ENCODE data around the gene INHBA.
A peak's percentile ranks its signal among the peaks of the same experiment; 100 is the strongest.

INHBA gene

GRCh38 chr7:41702635-41703371 is at the start of gene INHBA:
TSS of gene INHBA (minus strand) at chr7:41703090. CDS start at chr7:41700374, 2,716 bp downstream.
- no peaks in the 10 kb centered on the region for H3K9me3 Mint-ChIP-seq
- H3K36me3 Mint-ChIP-seq (ENCODE audit: low read depth): peaks cover 5% of the 10 kb centered on the region
- peaks cover 34% of the 10 kb centered on the region for H3K27me3 Mint-ChIP-seq
- peaks cover 52% of the 10 kb centered on the region for H3K4me1 Mint-ChIP-seq (ENCODE audit: low read depth)
- intact Hi-C loops (cut with micrococcal nuclease): loop anchor here (5.0 to 10.0 kb wide), 2 partner anchors 58 to 696 kb away; no protein-coding TSS in a partner anchor
- peak within 1 kb of the TSS; percentile 79 for H3K27ac Mint-ChIP-seq
- H3K4me3 Mint-ChIP-seq: no peak within 1 kb of the TSS

GRCh38 chr7:41752615-41753014 is 49.7 kb upstream of the INHBA start:
- intact Hi-C loops (cut with micrococcal nuclease): no loop called here
- peaks cover 34% of the 10 kb centered on the region for H3K9me3 Mint-ChIP-seq
- H3K4me3 Mint-ChIP-seq: no peak overlapping the region
- H3K4me1 Mint-ChIP-seq (ENCODE audit: low read depth): peaks cover 16% of the 10 kb centered on the region
- H3K27me3 Mint-ChIP-seq: no peaks in the 10 kb centered on the region
- H3K36me3 Mint-ChIP-seq (ENCODE audit: low read depth): no peaks in the 10 kb centered on the region
- H3K27ac Mint-ChIP-seq: no peak overlapping the region

GRCh38 chr7:41750661-41751540 is 48.0 kb upstream of the INHBA start:
- H3K27ac Mint-ChIP-seq: no peak overlapping the region
- intact Hi-C loops (cut with micrococcal nuclease): no loop called here
- peaks cover 16% of the 10 kb centered on the region for H3K4me1 Mint-ChIP-seq (ENCODE audit: low read depth)
- no peaks in the 10 kb centered on the region for H3K36me3 Mint-ChIP-seq (ENCODE audit: low read depth)
- H3K4me3 Mint-ChIP-seq: no peak overlapping the region
- no peaks in the 10 kb centered on the region for H3K27me3 Mint-ChIP-seq
- H3K9me3 Mint-ChIP-seq: peaks cover 24% of the 10 kb centered on the region

- Mint-ChIP-seq H3K4me3 (no peak overlapping the region), H3K36me3 (ENCODE audit: low read depth) (no peaks in the 10 kb centered on the region)
These were observed 45.1 kb upstream of the INHBA start for GRCh38 chr7:41747961-41748360.

GRCh38 chr7:41745451-41745850 is 42.6 kb upstream of the INHBA start:
- Mint-ChIP-seq H3K27me3 (no peaks in the 10 kb centered on the region), H3K36me3 (ENCODE audit: low read depth) (no peaks in the 10 kb centered on the region), H3K9me3 (peaks cover 39% of the 10 kb centered on the region), H3K4me3 (no peak overlapping the region), H3K27ac (no peak overlapping the region), H3K4me1 (ENCODE audit: low read depth) (peaks cover 16% of the 10 kb centered on the region)
- intact Hi-C loops (cut with micrococcal nuclease): no loop called here

More at GRCh38 chr7:41747961-41748360, 45.1 kb upstream of the INHBA start:
- Mint-ChIP-seq H3K4me1 (ENCODE audit: low read depth) (peaks cover 22% of the 10 kb centered on the region), H3K27ac (no peak overlapping the region), H3K27me3 (no peaks in the 10 kb centered on the region), H3K9me3 (peaks cover 29% of the 10 kb centered on the region)
- intact Hi-C loops (cut with micrococcal nuclease): no loop called here

- Mint-ChIP-seq H3K4me3 (no peak overlapping the region), H3K27ac (no peak overlapping the region)
These were observed 41.3 kb upstream of the INHBA start for GRCh38 chr7:41744161-41744560.

GRCh38 chr7:41742401-41743020 is 39.6 kb upstream of the INHBA start:
- Mint-ChIP-seq H3K9me3 (peaks cover 39% of the 10 kb centered on the region), H3K27ac (no peak overlapping the region), H3K4me1 (ENCODE audit: low read depth) (peaks cover 37% of the 10 kb centered on the region), H3K36me3 (ENCODE audit: low read depth) (no peaks in the 10 kb centered on the region), H3K4me3 (no peak overlapping the region), H3K27me3 (no peaks in the 10 kb centered on the region)
- intact Hi-C loops (cut with micrococcal nuclease): no loop called here

More at GRCh38 chr7:41744161-41744560, 41.3 kb upstream of the INHBA start:
- intact Hi-C loops (cut with micrococcal nuclease): no loop called here
- no peaks in the 10 kb centered on the region for H3K36me3 Mint-ChIP-seq (ENCODE audit: low read depth)
- H3K9me3 Mint-ChIP-seq: peaks cover 39% of the 10 kb centered on the region
- peaks cover 23% of the 10 kb centered on the region for H3K4me1 Mint-ChIP-seq (ENCODE audit: low read depth)
- no peaks in the 10 kb centered on the region for H3K27me3 Mint-ChIP-seq

- intact Hi-C loops (cut with micrococcal nuclease): no loop called here
- H3K9me3 Mint-ChIP-seq: peaks cover 31% of the 10 kb centered on the region
- peaks cover 52% of the 10 kb centered on the region for H3K4me1 Mint-ChIP-seq (ENCODE audit: low read depth)
- H3K27ac Mint-ChIP-seq: no peak overlapping the region
- no peak overlapping the region for H3K4me3 Mint-ChIP-seq
- H3K36me3 Mint-ChIP-seq (ENCODE audit: low read depth): no peaks in the 10 kb centered on the region
- H3K27me3 Mint-ChIP-seq: peaks cover 9% of the 10 kb centered on the region
These were observed 35.9 kb upstream of the INHBA start for GRCh38 chr7:41738806-41739205.

- Mint-ChIP-seq H3K4me1 (ENCODE audit: low read depth) (peaks cover 56% of the 10 kb centered on the region), H3K27ac (no peak overlapping the region), H3K4me3 (no peak overlapping the region), H3K9me3 (peaks cover 28% of the 10 kb centered on the region), H3K36me3 (ENCODE audit: low read depth) (no peaks in the 10 kb centered on the region), H3K27me3 (peaks cover 11% of the 10 kb centered on the region)
- intact Hi-C loops (cut with micrococcal nuclease): no loop called here
These were observed 35.4 kb upstream of the INHBA start for GRCh38 chr7:41738336-41738735.

- H3K36me3 Mint-ChIP-seq (ENCODE audit: low read depth): no peaks in the 10 kb centered on the region
- H3K27ac Mint-ChIP-seq: peak overlapping the region; percentile 22
- peaks cover 9% of the 10 kb centered on the region for H3K9me3 Mint-ChIP-seq
- intact Hi-C loops (cut with micrococcal nuclease): no loop called here
- peaks cover 60% of the 10 kb centered on the region for H3K4me1 Mint-ChIP-seq (ENCODE audit: low read depth)
- no peak overlapping the region for H3K4me3 Mint-ChIP-seq
- H3K27me3 Mint-ChIP-seq: peaks cover 11% of the 10 kb centered on the region
These were observed 32.3 kb upstream of the INHBA start for GRCh38 chr7:41735206-41735605.

GRCh38 chr7:41732843-41733306 is 30.0 kb upstream of the INHBA start:
- peak overlapping the region; percentile 26 for H3K27ac Mint-ChIP-seq
- peaks cover 9% of the 10 kb centered on the region for H3K9me3 Mint-ChIP-seq
- intact Hi-C loops (cut with micrococcal nuclease): loop anchor here (5.0 kb wide), 2 partner anchors 44 to 149 kb away; no protein-coding TSS in a partner anchor
- H3K4me1 Mint-ChIP-seq (ENCODE audit: low read depth): peaks cover 49% of the 10 kb centered on the region
- H3K4me3 Mint-ChIP-seq: peak overlapping the region; percentile 37
- peaks cover 11% of the 10 kb centered on the region for H3K27me3 Mint-ChIP-seq
- H3K36me3 Mint-ChIP-seq (ENCODE audit: low read depth): no peaks in the 10 kb centered on the region

- Mint-ChIP-seq H3K4me1 (ENCODE audit: low read depth) (peaks cover 48% of the 10 kb centered on the region), H3K4me3 (no peak overlapping the region), H3K36me3 (ENCODE audit: low read depth) (no peaks in the 10 kb centered on the region), H3K9me3 (peaks cover 9% of the 10 kb centered on the region), H3K27me3 (peaks cover 11% of the 10 kb centered on the region), H3K27ac (peak overlapping the region; percentile 26)
- intact Hi-C loops (cut with micrococcal nuclease): loop anchor here (5.0 kb wide), 2 partner anchors 45 to 150 kb away; no protein-coding TSS in a partner anchor
These were observed 29.5 kb upstream of the INHBA start for GRCh38 chr7:41732436-41732785.

- no peaks in the 10 kb centered on the region for H3K36me3 Mint-ChIP-seq (ENCODE audit: low read depth)
- H3K9me3 Mint-ChIP-seq: peaks cover 8% of the 10 kb centered on the region
- no peak overlapping the region for H3K4me3 Mint-ChIP-seq
- peaks cover 11% of the 10 kb centered on the region for H3K27me3 Mint-ChIP-seq
- peak overlapping the region; percentile 50 for H3K27ac Mint-ChIP-seq
- peaks cover 51% of the 10 kb centered on the region for H3K4me1 Mint-ChIP-seq (ENCODE audit: low read depth)
- intact Hi-C loops (cut with micrococcal nuclease): loop anchor here (5.0 kb wide), 2 partner anchors 46 to 151 kb away; no protein-coding TSS in a partner anchor
These were observed 28.9 kb upstream of the INHBA start for GRCh38 chr7:41731493-41732435.
